Measurements from ENCODE around the gene ABCC10.
"Not testable (repeated sequence)": the region's sequence is repeated elsewhere in the genome, so short reads cannot be mapped to it uniquely, and the experiment has no call there.

ABCC10 gene

GRCh38 chr6:43497689-43498088 lies 70.3 kb downstream of the ABCC10 start:
- no peak for DNase-seq

DNA sequence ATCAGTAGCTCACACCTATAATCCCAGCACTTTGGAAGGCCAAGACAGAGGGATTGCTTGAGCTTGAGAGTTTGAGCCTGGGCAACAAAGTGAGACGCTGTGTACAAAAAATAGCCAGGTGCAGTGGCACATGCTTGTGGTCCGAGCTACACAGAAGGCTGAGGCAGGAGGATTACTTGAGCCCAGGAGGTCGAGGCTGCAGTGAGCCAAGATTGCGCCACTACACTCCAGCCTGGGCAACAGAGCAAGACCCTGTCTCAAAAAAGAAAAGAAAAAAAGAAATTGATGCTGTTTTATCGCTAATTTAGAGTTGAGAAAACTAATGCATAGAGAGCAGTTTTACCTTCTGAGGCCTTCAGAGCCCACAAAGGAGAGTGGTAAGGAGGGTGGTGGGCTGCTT lies 71.0 kb downstream of the ABCC10 start:
- not testable (repeated sequence) for DNase-seq

GRCh38 chr6:43499028-43499815 lies 71.9 kb downstream of the ABCC10 start:
- DNase-seq: no peak

All from activated CD4-positive, alpha-beta T cell treated with anti-CD3 and anti-CD28 coated beads, Interleukin-10, Interleukin-2, amounts not matched to agents 100 ng/mL and 50 ng/mL, durations not matched to agents 16 hours and 8 hours (primary cell).